ENCODE results near the gene PCP2. TPM values are rescaled to one million over a fixed set of nuclear protein-coding genes. Genes with fewer than 3 reads are reported as not detected.

PCP2 gene
- total and polyA plus RNA-seq, 2 donors: 1.9 to 9.4 TPM

DNA sequence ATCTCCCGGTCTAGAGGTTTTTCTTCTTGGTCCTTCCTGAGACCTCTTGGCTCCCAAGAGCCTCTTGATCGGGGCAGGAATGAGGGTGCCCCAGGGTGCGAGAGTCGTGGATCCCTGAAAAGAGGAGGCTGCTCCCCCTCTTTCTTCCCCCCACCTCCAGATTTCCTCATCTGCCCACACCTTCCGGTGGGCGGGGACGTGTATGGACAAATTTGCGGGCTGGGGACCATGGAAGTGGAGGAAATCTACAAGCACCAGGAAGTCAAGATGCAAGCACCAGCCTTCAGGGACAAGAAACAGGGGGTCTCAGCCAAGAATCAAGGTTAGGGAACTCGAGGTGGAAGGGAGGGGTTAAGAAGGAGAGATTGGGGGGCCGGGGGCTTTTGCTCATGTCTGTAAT is 43.3 kb upstream of the PCP2 start, which contains the start of gene MCEMP1:
Gene MCEMP1 (plus strand): TSS at position 237 of the 400 bp plus-strand sequence. CDS start 31 bp downstream, at position 268.
- H3K27ac ChIP-seq (ENCODE audit: low read depth in 1 of 2, low read length in 1 of 2): no peak within 1 kb of the TSS
- DNase-seq (ENCODE audit: low read depth in 6 of 9, low spot score in 9 of 9): peak in 1 of 9 donors; percentile 24
- peaks cover 2 to 29% of the 10 kb centered on the region in 2 donors for H3K27me3 ChIP-seq (ENCODE audit: control insufficient read depth in 2 of 2, insufficient read depth in 1 of 2, low read length in 1 of 2)

DNA sequence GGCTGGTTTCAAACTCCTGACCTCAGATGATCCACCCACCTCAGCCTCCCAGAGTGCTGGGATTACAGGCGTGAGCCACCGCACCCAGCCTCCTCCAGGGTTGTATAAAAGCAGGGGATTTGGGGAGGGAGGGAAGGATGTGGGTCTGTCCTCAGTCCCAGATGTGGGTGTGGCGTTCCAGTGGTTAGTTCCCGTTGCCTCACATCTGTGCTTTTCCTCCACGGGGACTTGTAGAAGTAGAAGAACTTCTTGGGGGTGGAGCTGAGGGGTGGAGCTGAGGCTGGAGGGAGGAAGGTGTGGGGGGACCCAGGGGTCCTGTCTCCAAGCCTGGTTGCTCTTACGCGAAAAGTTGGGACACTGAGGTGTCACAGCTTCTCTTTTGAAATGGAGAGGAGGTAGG is 42.9 kb upstream of the PCP2 start:
- Histone ChIP-seq H3K4me3 (ENCODE audit: low read length in 2 of 2) (no peak overlapping the region), H3K27ac (ENCODE audit: low read depth in 1 of 2, low read length in 1 of 2) (no peak overlapping the region), H3K27me3 (ENCODE audit: control insufficient read depth in 2 of 2, insufficient read depth in 1 of 2, low read length in 1 of 2) (peaks cover 3 to 32% of the 10 kb centered on the region in 2 donors), H3K36me3 (ENCODE audit: control insufficient read depth in 2 of 2, insufficient read depth in 2 of 2, low read length in 1 of 2) (no peaks in the 10 kb centered on the region), H3K4me1 (ENCODE audit: control insufficient read depth in 2 of 2, insufficient read depth in 2 of 2, low read length in 2 of 2) (peaks cover 42 to 63% of the 10 kb centered on the region in 2 donors), H3K9me3 (ENCODE audit: control insufficient read depth in 2 of 2, insufficient read depth in 1 of 2, low read length in 1 of 2) (peaks cover 0 to 9% of the 10 kb centered on the region in 2 donors)
- DNase-seq (ENCODE audit: low read depth in 6 of 9, low spot score in 9 of 9): peak in 1 of 9 donors; percentile 29
- 3% methylated on average over 7 of the region's 7 CpGs for WGBS

More for the DNA sequence above, 43.3 kb upstream of the PCP2 start, which contains the start of gene MCEMP1:
- H3K36me3 ChIP-seq (ENCODE audit: control insufficient read depth in 2 of 2, insufficient read depth in 2 of 2, low read length in 1 of 2): no peaks in the 10 kb centered on the region
- H3K4me3 ChIP-seq (ENCODE audit: low read length in 2 of 2): no peak within 1 kb of the TSS
- H3K9me3 ChIP-seq (ENCODE audit: control insufficient read depth in 2 of 2, insufficient read depth in 1 of 2, low read length in 1 of 2): peaks cover 0 to 12% of the 10 kb centered on the region in 2 donors
- peaks cover 46 to 68% of the 10 kb centered on the region in 2 donors for H3K4me1 ChIP-seq (ENCODE audit: control insufficient read depth in 2 of 2, insufficient read depth in 2 of 2, low read length in 2 of 2)
- WGBS: 5% methylated on average over 10 of the region's 10 CpGs

DNA sequence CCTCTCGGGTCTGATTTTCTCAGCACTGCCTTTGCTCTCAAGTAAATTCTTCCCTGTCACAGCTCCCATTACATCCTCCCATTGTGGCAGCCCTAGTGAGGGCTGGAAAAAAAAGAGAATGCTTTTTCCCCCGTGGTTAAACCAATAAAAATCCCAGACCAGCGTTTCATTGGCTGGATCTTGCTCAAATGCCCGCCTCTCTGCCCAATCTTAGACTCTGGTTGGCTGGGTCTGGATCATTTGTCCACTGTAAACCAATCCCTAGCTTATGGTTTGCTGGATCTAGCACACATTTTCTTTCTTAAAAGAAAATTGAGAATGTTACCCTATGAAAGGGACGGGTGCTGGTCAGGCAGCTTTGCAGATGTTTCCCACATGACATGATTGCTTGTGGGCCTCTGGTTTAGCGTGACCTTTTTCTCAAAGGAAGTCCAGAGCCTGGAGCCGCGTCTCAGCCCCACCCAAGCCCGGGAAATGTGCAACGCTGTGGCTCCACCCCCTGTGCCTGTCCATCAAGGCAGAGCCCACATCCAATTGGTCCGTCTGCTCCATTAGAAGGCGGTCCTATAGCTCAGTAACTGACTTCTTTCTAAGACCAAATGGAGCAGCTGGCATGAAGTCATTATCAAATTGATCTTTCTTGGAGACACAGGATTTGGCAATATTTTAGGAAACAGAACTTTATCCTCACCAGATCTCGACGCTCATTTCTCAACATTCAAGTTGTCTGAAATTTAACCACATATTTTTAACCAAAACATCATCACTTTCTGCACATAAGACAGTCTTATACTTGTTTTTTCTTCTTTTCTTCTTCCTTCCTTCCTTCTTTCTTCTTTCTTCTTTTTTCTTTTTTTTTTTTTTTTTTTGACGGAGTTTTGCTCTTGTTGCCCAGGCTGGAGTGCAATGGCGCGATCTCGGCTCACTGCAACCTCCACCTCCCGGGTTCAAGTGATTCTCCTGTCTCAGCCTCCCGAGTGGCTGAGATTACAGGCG is 40.8 kb upstream of the PCP2 start:
- Histone ChIP-seq H3K4me3 (ENCODE audit: low read length in 2 of 2) (no peak overlapping the region), H3K27ac (ENCODE audit: low read depth in 1 of 2, low read length in 1 of 2) (no peak overlapping the region), H3K4me1 (ENCODE audit: control insufficient read depth in 2 of 2, insufficient read depth in 2 of 2, low read length in 2 of 2) (peaks cover 41 to 65% of the 10 kb centered on the region in 2 donors), H3K27me3 (ENCODE audit: control insufficient read depth in 2 of 2, insufficient read depth in 1 of 2, low read length in 1 of 2) (peaks cover 3 to 47% of the 10 kb centered on the region in 2 donors), H3K36me3 (ENCODE audit: control insufficient read depth in 2 of 2, insufficient read depth in 2 of 2, low read length in 1 of 2) (no peaks in the 10 kb centered on the region), H3K9me3 (ENCODE audit: control insufficient read depth in 2 of 2, insufficient read depth in 1 of 2, low read length in 1 of 2) (peaks cover 0 to 15% of the 10 kb centered on the region in 2 donors)
- DNase-seq (ENCODE audit: low read depth in 6 of 9, low spot score in 9 of 9): peak in 4 of 9 donors; percentile 49 to 72 (median 54)
- whole genome bisulfite sequencing: 66% methylated on average over 21 of the region's 21 CpGs

DNA sequence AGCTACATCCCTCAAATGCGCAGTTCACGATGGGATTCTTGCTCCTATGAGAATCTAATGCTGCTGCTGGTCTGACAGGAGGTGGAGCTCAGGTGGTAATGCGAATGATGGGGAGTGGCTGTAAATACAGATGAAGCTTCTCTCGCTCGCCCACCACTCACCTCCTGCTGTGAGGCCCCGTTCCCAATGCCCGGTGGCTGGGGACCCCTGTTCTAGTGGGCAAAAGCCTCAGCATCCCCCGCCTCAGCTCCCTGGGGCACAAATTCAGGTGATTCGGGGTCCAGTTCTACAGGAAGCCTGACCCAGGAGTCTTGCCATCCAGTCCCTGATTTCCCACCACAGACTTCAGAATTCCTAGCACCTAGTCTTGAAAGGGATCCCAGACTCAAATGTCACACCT is 39.0 kb upstream of the PCP2 start:
- WGBS: 79% methylated on average over 9 of the region's 9 CpGs
- Histone ChIP-seq H3K27ac (ENCODE audit: low read depth in 1 of 2, low read length in 1 of 2) (no peak overlapping the region), H3K27me3 (ENCODE audit: control insufficient read depth in 2 of 2, insufficient read depth in 1 of 2, low read length in 1 of 2) (peaks cover 5 to 51% of the 10 kb centered on the region in 2 donors), H3K4me3 (ENCODE audit: low read length in 2 of 2) (no peak overlapping the region), H3K36me3 (ENCODE audit: control insufficient read depth in 2 of 2, insufficient read depth in 2 of 2, low read length in 1 of 2) (no peaks in the 10 kb centered on the region), H3K4me1 (ENCODE audit: control insufficient read depth in 2 of 2, insufficient read depth in 2 of 2, low read length in 2 of 2) (peaks cover 34 to 55% of the 10 kb centered on the region in 2 donors), H3K9me3 (ENCODE audit: control insufficient read depth in 2 of 2, insufficient read depth in 1 of 2, low read length in 1 of 2) (peaks cover 0 to 15% of the 10 kb centered on the region in 2 donors)
- DNase-seq (ENCODE audit: low read depth in 6 of 9, low spot score in 9 of 9): no peak

DNA sequence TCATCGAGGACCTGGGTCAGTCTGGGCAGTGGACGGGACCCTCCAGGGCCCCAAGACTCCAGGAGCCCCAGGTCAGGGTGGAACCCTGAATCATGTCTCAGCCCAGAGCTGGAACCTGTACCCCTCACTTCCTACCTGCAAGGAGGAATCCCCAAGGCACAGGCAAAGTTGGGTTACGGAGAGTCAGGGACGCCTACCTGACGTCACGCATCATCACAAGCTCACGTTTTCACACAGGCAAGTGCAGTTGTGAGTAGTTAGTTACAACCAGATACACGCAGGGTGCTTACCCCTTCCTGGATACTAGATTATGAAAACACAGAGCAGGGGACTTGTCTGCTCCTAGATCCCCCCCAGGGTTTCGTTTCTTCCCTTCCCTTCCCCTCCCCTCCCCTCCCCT is 37.3 kb upstream of the PCP2 start:
- H3K9me3 ChIP-seq (ENCODE audit: control insufficient read depth in 2 of 2, insufficient read depth in 1 of 2, low read length in 1 of 2): peaks cover 0 to 15% of the 10 kb centered on the region in 2 donors
- peak overlapping the region in 1 of 2 donors; percentile 44 for H3K4me3 ChIP-seq (ENCODE audit: low read length in 2 of 2)
- 69% methylated on average over 9 of the region's 9 CpGs for WGBS
- H3K4me1 ChIP-seq (ENCODE audit: control insufficient read depth in 2 of 2, insufficient read depth in 2 of 2, low read length in 2 of 2): peaks cover 19 to 38% of the 10 kb centered on the region in 2 donors
- H3K36me3 ChIP-seq (ENCODE audit: control insufficient read depth in 2 of 2, insufficient read depth in 2 of 2, low read length in 1 of 2): no peaks in the 10 kb centered on the region
- no peak for DNase-seq (ENCODE audit: low read depth in 6 of 9, low spot score in 9 of 9)
- H3K27me3 ChIP-seq (ENCODE audit: control insufficient read depth in 2 of 2, insufficient read depth in 1 of 2, low read length in 1 of 2): peaks cover 5 to 37% of the 10 kb centered on the region in 2 donors
- peak overlapping the region in 1 of 2 donors; percentile 69 for H3K27ac ChIP-seq (ENCODE audit: low read depth in 1 of 2, low read length in 1 of 2)

DNA sequence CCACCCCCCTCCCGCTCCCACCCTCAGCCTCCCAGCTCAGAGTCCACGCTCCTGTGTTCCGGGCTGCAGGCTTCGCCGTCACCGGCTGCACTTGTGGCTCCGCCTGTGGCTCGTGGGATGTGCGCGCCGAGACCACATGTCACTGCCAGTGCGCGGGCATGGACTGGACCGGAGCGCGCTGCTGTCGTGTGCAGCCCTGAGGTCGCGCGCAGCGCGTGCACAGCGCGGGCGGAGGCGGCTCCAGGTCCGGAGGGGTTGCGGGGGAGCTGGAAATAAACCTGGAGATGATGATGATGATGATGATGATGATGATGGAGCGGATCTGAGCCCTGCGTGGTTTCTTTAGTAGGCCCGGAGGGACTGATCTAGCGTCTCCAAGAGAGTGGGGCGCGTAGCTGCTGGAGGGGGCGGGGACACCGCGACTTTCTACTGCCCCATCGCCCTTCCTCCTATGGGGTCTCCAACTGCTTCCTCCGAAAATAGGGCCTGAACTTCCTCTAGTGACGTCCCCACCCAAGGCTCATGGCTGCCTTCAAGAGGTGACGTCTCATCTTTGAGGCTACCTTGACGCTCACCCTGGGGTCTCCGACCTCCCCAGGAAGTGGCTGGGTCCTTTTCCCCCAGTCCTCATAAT is 36.7 kb upstream of the PCP2 start:
- no peaks in the 10 kb centered on the region for H3K36me3 ChIP-seq (ENCODE audit: control insufficient read depth in 2 of 2, insufficient read depth in 2 of 2, low read length in 1 of 2)
- H3K4me3 ChIP-seq (ENCODE audit: low read length in 2 of 2): peak overlapping the region; percentile 44 to 49
- peak overlapping the region in 1 of 2 donors; percentile 69 for H3K27ac ChIP-seq (ENCODE audit: low read depth in 1 of 2, low read length in 1 of 2)
- H3K27me3 ChIP-seq (ENCODE audit: control insufficient read depth in 2 of 2, insufficient read depth in 1 of 2, low read length in 1 of 2): peaks cover 5 to 36% of the 10 kb centered on the region in 2 donors
- WGBS: 3% methylated on average over 43 of the region's 43 CpGs
- peaks cover 17 to 35% of the 10 kb centered on the region in 2 donors for H3K4me1 ChIP-seq (ENCODE audit: control insufficient read depth in 2 of 2, insufficient read depth in 2 of 2, low read length in 2 of 2)
- DNase-seq (ENCODE audit: low read depth in 6 of 9, low spot score in 9 of 9): peak in 3 of 9 donors; percentile 57 to 63 (median 62)
- peaks cover 0 to 15% of the 10 kb centered on the region in 2 donors for H3K9me3 ChIP-seq (ENCODE audit: control insufficient read depth in 2 of 2, insufficient read depth in 1 of 2, low read length in 1 of 2)

DNA sequence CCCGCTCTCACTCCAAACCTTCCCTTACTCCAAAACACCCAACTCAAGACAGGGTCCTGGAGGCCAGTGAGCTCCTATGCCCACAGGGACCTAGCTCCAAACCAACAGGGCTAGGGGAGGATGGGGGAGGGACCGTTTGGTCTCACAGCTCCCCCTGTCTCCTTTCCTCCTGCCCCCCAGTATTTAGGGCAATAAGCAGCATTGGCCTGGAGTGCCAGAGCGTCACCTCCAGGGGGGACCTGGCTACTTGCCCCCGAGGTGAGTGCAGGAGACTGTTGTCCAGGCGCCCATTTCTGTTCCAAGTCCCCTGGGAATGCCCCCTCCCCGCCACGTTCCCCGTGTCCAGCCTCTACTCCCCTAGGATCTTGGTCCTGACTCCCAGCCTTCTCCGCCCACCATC is 36.1 kb upstream of the PCP2 start:
- Histone ChIP-seq H3K27ac (ENCODE audit: low read depth in 1 of 2, low read length in 1 of 2) (no peak overlapping the region), H3K27me3 (ENCODE audit: control insufficient read depth in 2 of 2, insufficient read depth in 1 of 2, low read length in 1 of 2) (peaks cover 5 to 36% of the 10 kb centered on the region in 2 donors), H3K36me3 (ENCODE audit: control insufficient read depth in 2 of 2, insufficient read depth in 2 of 2, low read length in 1 of 2) (no peaks in the 10 kb centered on the region), H3K9me3 (ENCODE audit: control insufficient read depth in 2 of 2, insufficient read depth in 1 of 2, low read length in 1 of 2) (peaks cover 0 to 15% of the 10 kb centered on the region in 2 donors), H3K4me3 (ENCODE audit: low read length in 2 of 2) (peak overlapping the region; percentile 44 to 49), H3K4me1 (ENCODE audit: control insufficient read depth in 2 of 2, insufficient read depth in 2 of 2, low read length in 2 of 2) (peaks cover 17 to 35% of the 10 kb centered on the region in 2 donors)
- 65% methylated on average over 9 of the region's 9 CpGs for WGBS
- no peak for DNase-seq (ENCODE audit: low read depth in 6 of 9, low spot score in 9 of 9)

DNA sequence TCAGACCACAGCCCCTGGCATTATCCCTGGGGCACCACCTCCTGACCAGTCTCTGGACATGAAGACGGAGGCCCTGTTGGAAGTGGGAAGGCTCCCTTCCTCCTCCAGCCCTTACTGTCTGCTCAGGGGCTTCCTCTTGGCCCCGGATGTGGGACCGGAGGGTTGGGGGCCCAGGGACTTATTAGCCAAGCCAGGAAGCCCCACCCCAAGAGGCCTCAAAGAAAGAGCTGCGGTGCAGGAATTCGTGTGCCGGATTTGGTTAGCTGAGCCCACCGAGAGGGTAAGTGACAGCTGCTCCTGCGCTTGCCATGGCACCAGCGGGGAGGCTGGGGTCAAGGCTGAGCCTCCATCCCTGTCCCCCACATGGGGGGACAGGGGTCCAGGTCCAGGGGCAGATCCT is 35.3 kb upstream of the PCP2 start, which contains the start of gene RETN:
Gene RETN (plus strand): TSS at position 208 of the 400 bp plus-strand sequence. CDS start 278 bp downstream, outside the sequence.
- peak within 1 kb of the TSS in 1 of 2 donors; percentile 26 for H3K27ac ChIP-seq (ENCODE audit: low read depth in 1 of 2, low read length in 1 of 2)
- no peaks in the 10 kb centered on the region for H3K36me3 ChIP-seq (ENCODE audit: control insufficient read depth in 2 of 2, insufficient read depth in 2 of 2, low read length in 1 of 2)
- H3K27me3 ChIP-seq (ENCODE audit: control insufficient read depth in 2 of 2, insufficient read depth in 1 of 2, low read length in 1 of 2): peaks cover 5 to 32% of the 10 kb centered on the region in 2 donors
- 47% methylated on average over 9 of the region's 9 CpGs for WGBS
- DNase-seq (ENCODE audit: low read depth in 6 of 9, low spot score in 9 of 9): peak in 1 of 9 donors; percentile 54
- H3K9me3 ChIP-seq (ENCODE audit: control insufficient read depth in 2 of 2, insufficient read depth in 1 of 2, low read length in 1 of 2): peaks cover 0 to 9% of the 10 kb centered on the region in 2 donors
- H3K4me1 ChIP-seq (ENCODE audit: control insufficient read depth in 2 of 2, insufficient read depth in 2 of 2, low read length in 2 of 2): peaks cover 14 to 28% of the 10 kb centered on the region in 2 donors
- peak within 1 kb of the TSS; percentile 44 to 49 for H3K4me3 ChIP-seq (ENCODE audit: low read length in 2 of 2)
